OCI-LY3 (cell line): ENCODE results near the gene KRT39.
"Not testable (repeated sequence)": the region's sequence is repeated elsewhere in the genome, so short reads cannot be mapped to it uniquely, and the experiment has no call there.

Experiments
- H2AFZ ChIP-seq: fragments of 200-600, 300-600 bp; shearing (Covaris generic); 2 replicates; pipeline ENCODE4 v1.6.0; 2014; ENCODE audit warnings: antibody characterized with exemption, low read depth, low read length
- H3K27ac ChIP-seq: fragments of 200-600, 300-600 bp; sonication (generic); 2 replicates; pipeline ENCODE4 v1.5.1; 2014; ENCODE audit warnings: mild to moderate bottlenecking, low read length, moderate library complexity, mixed read lengths
- H3K27me3 ChIP-seq: fragments of 200-600, 300-600 bp; sonication (generic); 2 replicates; pipeline ENCODE4 v1.6.1; 2014; ENCODE audit warnings: low read depth, low read length, mixed read lengths
- H3K36me3 ChIP-seq: fragments of 200-600, 300-600 bp; sonication (generic); replicated peaks from 2 replicates; pipeline ENCODE3; 2014; ENCODE audit warnings: low read depth, low read length, mixed read lengths
- H3K4me1 ChIP-seq: fragments of 300-600, 200-600 bp; sonication (generic); 2 replicates; pipeline ENCODE4 v1.6.1; 2014; ENCODE audit warnings: low read length, mixed read lengths
- H3K4me2 ChIP-seq: fragments of 200-600, 300-600 bp; sonication (generic); 2 replicates; pipeline ENCODE4 v1.6.1; 2014; ENCODE audit warnings: low read length, mixed read lengths
- H3K4me3 ChIP-seq: fragments of 300-600, 200-600 bp; sonication (generic); 2 replicates; pipeline ENCODE4 v1.5.1; 2014; ENCODE audit warnings: antibody characterized with exemption, mild to moderate bottlenecking, low read length, moderate library complexity
- H3K79me2 ChIP-seq: fragments of 300-600, 200-600 bp; shearing (Covaris generic); 2 replicates; pipeline ENCODE4 v1.6.1; 2014; ENCODE audit warnings: mild to moderate bottlenecking, low read length, mixed read lengths
- H3K9ac ChIP-seq: fragments of 300-600, 200-600 bp; shearing (Covaris generic); 2 replicates; pipeline ENCODE4 v1.6.0; 2014; ENCODE audit warnings: mild to moderate bottlenecking, low read length, moderate library complexity
- H3K9me3 ChIP-seq: fragments of 200-600, 300-600 bp; shearing (Covaris generic); 2 replicates; pipeline ENCODE4 v1.6.1; 2014; ENCODE audit warnings: low read length, mixed read lengths; ENCODE audit not compliant: insufficient read depth
- H4K20me1 ChIP-seq: fragments of 200-600, 300-600 bp; sonication (generic); 2 replicates; pipeline ENCODE4 v1.6.1; 2016; ENCODE audit warnings: low read length, mixed read lengths; ENCODE audit not compliant: insufficient read depth
- CTCF ChIP-seq: fragments of 200-600, 300-600 bp; sonication (generic); IDR thresholded peaks from 2 replicates; pipeline ENCODE4 v1.5.1; 2014; ENCODE audit warnings: antibody characterized with exemption, low read length, low read depth
- EZH2phosphoT487 ChIP-seq: fragments of 200-600 bp; shearing (Covaris generic); IDR thresholded peaks from 2 replicates; pipeline ENCODE4 v1.6.1; 2018; ENCODE audit warnings: antibody characterized with exemption, mixed run types, low read depth

The KRT39 gene

GRCh38 chr17:40926341-40926740 lies 40.4 kb downstream of the KRT39 start:
- no peak overlapping the region for H3K9ac ChIP-seq
- no peak overlapping the region for H3K4me2 ChIP-seq
- no peaks in the 10 kb centered on the region for H3K9me3 ChIP-seq
- H3K4me1 ChIP-seq = no peaks in the 10 kb centered on the region
- no peak for TF ChIP-seq EZH2phosphoT487
- TF ChIP-seq CTCF = no peak
- no peaks in the 10 kb centered on the region for H3K79me2 ChIP-seq
- H3K36me3 ChIP-seq = no peaks in the 10 kb centered on the region
- no peaks in the 10 kb centered on the region for H4K20me1 ChIP-seq
- no peak overlapping the region for H2AFZ ChIP-seq
- no peak overlapping the region for H3K4me3 ChIP-seq
- no peak overlapping the region for H3K27ac ChIP-seq
- H3K27me3 ChIP-seq = peaks cover 39% of the 10 kb centered on the region; the same call in 1 of the 2 replicates

- no peaks in the 10 kb centered on the region for H4K20me1 ChIP-seq
- H2AFZ ChIP-seq = no peak overlapping the region
- no peak for TF ChIP-seq CTCF
- TF ChIP-seq EZH2phosphoT487 = no peak
- H3K4me3 ChIP-seq = no peak overlapping the region
- no peaks in the 10 kb centered on the region for H3K79me2 ChIP-seq
- H3K4me1 ChIP-seq = no peaks in the 10 kb centered on the region
- no peak overlapping the region for H3K4me2 ChIP-seq
- peaks cover 32% of the 10 kb centered on the region; the same call in 1 of the 2 replicates for H3K27me3 ChIP-seq
- H3K9me3 ChIP-seq = no peaks in the 10 kb centered on the region
- no peak overlapping the region for H3K9ac ChIP-seq
- no peaks in the 10 kb centered on the region for H3K36me3 ChIP-seq
- no peak overlapping the region for H3K27ac ChIP-seq
Observed at GRCh38 chr17:40922239-40922638, 44.5 kb downstream of the KRT39 start.

- TF ChIP-seq CTCF = no peak
- peaks cover 29% of the 10 kb centered on the region; the same call in 1 of the 2 replicates for H3K27me3 ChIP-seq
- no peak overlapping the region for H3K9ac ChIP-seq
- no peak overlapping the region for H3K4me2 ChIP-seq
- H3K27ac ChIP-seq = no peak overlapping the region
- H2AFZ ChIP-seq = no peak overlapping the region
- H3K36me3 ChIP-seq = no peaks in the 10 kb centered on the region
- H3K4me1 ChIP-seq = peaks cover 5% of the 10 kb centered on the region
- no peaks in the 10 kb centered on the region for H3K79me2 ChIP-seq
- no peaks in the 10 kb centered on the region for H3K9me3 ChIP-seq
- no peaks in the 10 kb centered on the region for H4K20me1 ChIP-seq
- no peak overlapping the region for H3K4me3 ChIP-seq
Observed at GRCh38 chr17:40921026-40921425, 45.7 kb downstream of the KRT39 start.

DNA sequence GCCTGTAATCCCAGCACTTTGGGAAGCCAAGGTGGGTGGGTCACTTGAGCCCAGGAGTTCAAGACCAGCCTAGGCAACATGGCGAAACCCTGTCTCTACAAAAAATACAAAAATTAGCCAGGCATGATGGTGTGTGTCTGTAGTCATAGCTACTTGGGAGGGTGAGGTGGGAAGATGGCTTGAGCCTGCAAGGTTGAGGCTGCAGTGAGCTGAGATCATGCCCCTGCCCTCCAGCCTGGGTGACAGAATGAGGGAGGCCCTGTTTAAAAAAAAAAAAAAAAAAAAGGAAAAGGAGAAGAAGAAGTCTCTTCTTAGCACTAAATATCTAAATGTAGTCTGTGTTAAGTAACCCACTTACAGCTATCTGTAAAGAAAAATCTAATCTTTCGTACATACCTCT lies 49.6 kb downstream of the KRT39 start:
- H3K9ac ChIP-seq, H3K79me2 ChIP-seq, H3K4me3 ChIP-seq, H3K4me2 ChIP-seq, H2AFZ ChIP-seq, H3K27me3 ChIP-seq, H3K9me3 ChIP-seq, H3K36me3 ChIP-seq, H4K20me1 ChIP-seq, H3K27ac ChIP-seq: not testable (repeated sequence)
- peaks cover 23% of the 10 kb centered on the region for H3K4me1 ChIP-seq

- no peak for TF ChIP-seq EZH2phosphoT487
- no peak for TF ChIP-seq CTCF
- Histone ChIP-seq H3K4me1 (peaks cover 23% of the 10 kb centered on the region), H3K4me2 (peak overlapping the region; percentile 59), H3K27me3 (0 out of 2 replicates have a peak, but pooled peaks cover 3% of the 10 kb centered on the region), H3K27ac (peak overlapping the region; percentile 61; the same call in 1 of the 2 replicates), H3K79me2 (no peaks in the 10 kb centered on the region), H3K9me3 (no peaks in the 10 kb centered on the region), H3K36me3 (no peaks in the 10 kb centered on the region), H3K4me3 (0 out of 2 replicates have a peak overlapping the region, but pooled peaks have one; percentile 33), H3K9ac (no peak overlapping the region), H2AFZ (no peak overlapping the region), H4K20me1 (no peaks in the 10 kb centered on the region)
Observed at GRCh38 chr17:40916366-40916765, 50.4 kb downstream of the KRT39 start.
